HepG2 (cell line): ENCODE data around the gene WNK4. TPM values are rescaled to one million over a fixed set of nuclear protein-coding genes. Genes with fewer than 3 reads are reported as not detected.
A peak's percentile ranks its signal among the peaks of the same experiment; 100 is the strongest.

Experiments
- AGO1 ChIP-seq: fragments of 200-400 bp; formaldehyde crosslinking; IDR thresholded peaks from 2 replicates; pipeline ENCODE4 v1.6.1; 2017; ENCODE audit warnings: mild to moderate bottlenecking, low read depth, low read length, moderate library complexity; ENCODE audit not compliant: poor library complexity, severe bottlenecking
- ARNTL ChIP-seq: sonication (generic); formaldehyde crosslinking; IDR thresholded peaks from 2 replicates; pipeline ENCODE4 v1.4.0; 2020; ENCODE audit warnings: mild to moderate bottlenecking, missing genetic modification reagents
- ATF7-NPFF ChIP-seq: sonication (generic); formaldehyde crosslinking; IDR thresholded peaks from 2 replicates; pipeline ENCODE4 v1.8.1; 2023; ENCODE audit warnings: mild to moderate bottlenecking, low read depth, missing genetic modification reagents, moderate library complexity
- CBFB ChIP-seq: sonication (generic); formaldehyde crosslinking; IDR thresholded peaks from 2 replicates; pipeline ENCODE4 v1.4.0; 2020; ENCODE audit warnings: missing genetic modification reagents
- DDIT3 ChIP-seq: sonication (generic); formaldehyde crosslinking; IDR thresholded peaks from 2 replicates; pipeline ENCODE4 v1.4.0; 2020; ENCODE audit warnings: mild to moderate bottlenecking, missing genetic modification reagents
- DMTF1 ChIP-seq: sonication (generic); formaldehyde crosslinking; IDR thresholded peaks from 2 replicates; pipeline ENCODE4 v1.4.0; 2020; ENCODE audit warnings: mild to moderate bottlenecking, missing genetic modification reagents
- HOXA5 ChIP-seq: sonication (generic); formaldehyde crosslinking; IDR thresholded peaks from 2 replicates; pipeline ENCODE4 v1.4.0; 2020; ENCODE audit warnings: missing genetic modification reagents
- MTF2 ChIP-seq: sonication (generic); formaldehyde crosslinking; IDR thresholded peaks from 2 replicates; pipeline ENCODE4 v1.5.0; 2020; ENCODE audit warnings: missing genetic modification reagents, borderline replicate concordance
- NFIB ChIP-seq: sonication (generic); formaldehyde crosslinking; IDR thresholded peaks from 2 replicates; pipeline ENCODE4 v1.9.0; 2021; ENCODE audit warnings: missing genetic modification reagents, mild to moderate bottlenecking, borderline replicate concordance
- NR3C1 ChIP-seq: sonication (generic); formaldehyde crosslinking; IDR thresholded peaks from 2 replicates; pipeline ENCODE4 v1.4.0; 2020; ENCODE audit warnings: missing genetic modification reagents
- RCOR2 ChIP-seq: IDR thresholded peaks from 2 replicates; pipeline ENCODE4 v1.6.1; 2016; ENCODE audit warnings: missing biosample characterization, missing genetic modification reagents
- TMF1 ChIP-seq: sonication (generic); formaldehyde crosslinking; IDR thresholded peaks from 2 replicates; pipeline ENCODE4 v1.8.1; 2022; ENCODE audit warnings: low read depth, missing genetic modification reagents
- ZBTB3 ChIP-seq: sonication (generic); formaldehyde crosslinking; IDR thresholded peaks from 2 replicates; pipeline ENCODE4 v1.4.0; 2020; ENCODE audit warnings: low read depth, mild to moderate bottlenecking, moderate library complexity, missing genetic modification reagents, borderline replicate concordance
- ZBTB37 ChIP-seq: sonication (generic); formaldehyde crosslinking; IDR thresholded peaks from 2 replicates; pipeline ENCODE4 v1.4.0; 2020; ENCODE audit warnings: mild to moderate bottlenecking, missing genetic modification reagents
- ZBTB44 ChIP-seq: sonication (generic); formaldehyde crosslinking; IDR thresholded peaks from 2 replicates; pipeline ENCODE4 v1.4.0; 2020; ENCODE audit warnings: missing genetic modification reagents
- ZC3H13 ChIP-seq: sonication (generic); formaldehyde crosslinking; IDR thresholded peaks from 2 replicates; pipeline ENCODE4 v1.8.1; 2023; ENCODE audit warnings: mild to moderate bottlenecking, missing genetic modification reagents, moderate library complexity
- ZFAT ChIP-seq: sonication (generic); formaldehyde crosslinking; conservative IDR thresholded peaks from 2 replicates; pipeline ENCODE4 v1.8.1; 2023; ENCODE audit warnings: missing genetic modification reagents, inconsistent platforms
- ZMYM2 ChIP-seq: sonication (generic); formaldehyde crosslinking; IDR thresholded peaks from 2 replicates; pipeline ENCODE4 v1.8.0; 2022; ENCODE audit warnings: mild to moderate bottlenecking, missing genetic modification reagents
- ZNF276 ChIP-seq: sonication (generic); formaldehyde crosslinking; IDR thresholded peaks from 2 replicates; pipeline ENCODE4 v1.4.0; 2020; ENCODE audit warnings: mild to moderate bottlenecking, low read depth, missing genetic modification reagents
- ZNF484 ChIP-seq: sonication (generic); formaldehyde crosslinking; IDR thresholded peaks from 2 replicates; pipeline ENCODE4 v1.5.1; 2020; ENCODE audit warnings: mild to moderate bottlenecking, low read depth, missing genetic modification reagents, borderline replicate concordance
- ZNF549 ChIP-seq: sonication (generic); formaldehyde crosslinking; IDR thresholded peaks from 2 replicates; pipeline ENCODE4 v1.5.0; 2020; ENCODE audit warnings: missing genetic modification reagents
- ZNF562 ChIP-seq: sonication (generic); formaldehyde crosslinking; IDR thresholded peaks from 2 replicates; pipeline ENCODE4 v1.8.0; 2022; ENCODE audit warnings: missing genetic modification reagents, borderline replicate concordance
- ZNF788 ChIP-seq: sonication (generic); formaldehyde crosslinking; IDR thresholded peaks from 2 replicates; pipeline ENCODE4 v1.5.0; 2020; ENCODE audit warnings: mild to moderate bottlenecking, missing genetic modification reagents, borderline replicate concordance
- ZNF883 ChIP-seq: sonication (generic); formaldehyde crosslinking; IDR thresholded peaks from 2 replicates; pipeline ENCODE4 v1.5.1; 2020; ENCODE audit warnings: mild to moderate bottlenecking, missing genetic modification reagents; ENCODE audit errors: not compliant biosample characterization
- polyA plus RNA-seq, 8 experiments: library from polyadenylated mRNA; depleted of rRNA in 3 of 8; stranded (reverse) in 7 of 8; unstranded in 1 of 8; fragments of >200 nt; fragmentation: Illumina TruSeq in 4 of 8; extraction: Trizol in 4 of 8; gene quantifications; 2 replicates each; pipeline versions ENCODE4 v1.2.1 to v1.2.3, GENCODE V29; 2011 to 2016; ENCODE audit warnings: low read depth in 4 of 8, missing spikeins in 1 of 8, mixed read lengths in 1 of 8; ENCODE audit not compliant: insufficient read depth in 1 of 8
- total RNA-seq, 5 experiments: library from RNA; depleted of rRNA; stranded (reverse); fragments of >200 nt; fragmentation: Illumina TruSeq; extraction: Trizol; gene quantifications; 2 replicates each; pipeline ENCODE4 v1.2.3, GENCODE V29; 2016; ENCODE audit warnings: low read depth in 1 of 5

WNK4 gene
- total and polyA plus RNA-seq, 2 of the 13 experiments (the other 11 are each of a cell fraction or from before 2014, with no cell fraction given), result 2.7 to 13.7 TPM

GRCh38 chr17:42819939-42820535 is 39.6 kb downstream of the WNK4 start (continued):
- TF ChIP-seq HOXA5 (CRISPR knock-in tag) (peak; percentile 60; the same call in 1 of the 2 replicates), ZNF484 (CRISPR knock-in tag) (no peak), ZBTB3 (CRISPR knock-in tag) (no peak), AGO1 (no peak), ZMYM2 (no peak), ARNTL (CRISPR knock-in tag) (no peak), NR3C1 (CRISPR knock-in tag) (no peak), ZNF883 (CRISPR knock-in tag) (no peak), RCOR2 (CRISPR knock-in tag) (no peak), ZBTB44 (CRISPR knock-in tag) (no peak), ZFAT (CRISPR knock-in tag) (no peak), CBFB (CRISPR knock-in tag) (no peak), DMTF1 (CRISPR knock-in tag) (no peak), ZC3H13 (CRISPR knock-in tag) (no peak), NFIB (no peak), ATF7-NPFF (CRISPR knock-in tag) (no peak), ZNF788 (CRISPR knock-in tag) (no peak), DDIT3 (CRISPR knock-in tag) (no peak), TMF1 (no peak), ZNF562 (CRISPR knock-in tag) (no peak), ZBTB37 (CRISPR knock-in tag) (no peak), MTF2 (CRISPR knock-in tag) (no peak), ZNF276 (CRISPR knock-in tag) (no peak), ZNF549 (CRISPR knock-in tag) (no peak)
